ENCODE results near the gene TMPRSS11A.

DNA sequence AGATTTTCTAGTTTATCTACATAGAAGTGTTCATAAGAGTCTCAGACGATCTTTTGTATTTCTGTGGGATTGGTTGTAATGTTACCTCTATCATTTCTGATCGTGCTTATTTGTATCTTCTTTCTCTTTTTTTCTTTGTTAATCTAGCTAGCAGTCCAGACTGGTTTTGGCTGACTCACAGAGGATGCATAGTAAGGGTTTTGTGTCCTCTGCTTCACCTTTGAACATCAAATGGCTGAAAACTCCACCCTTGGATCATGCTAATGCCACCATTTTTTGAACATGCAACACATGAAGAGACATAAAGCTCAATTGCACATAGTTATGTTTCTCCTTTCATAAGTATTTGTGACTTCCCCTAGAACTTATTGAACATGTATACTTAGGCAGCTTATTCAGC lies 22.8 kb downstream of the TMPRSS11A start:
- no peak for TF ChIP-seq CTCF (IDR thresholded peaks at IDR 0.05)
- TF ChIP-seq POLR2A (IDR thresholded peaks at IDR 0.05), result no peak

All from heart left ventricle (tissue), 13 donors.